GM19351 (cell line): Measurements from ENCODE around the gene SPDYE3.
"Not testable (repeated sequence)": the region's sequence is repeated elsewhere in the genome, so short reads cannot be mapped to it uniquely, and the experiment has no call there.

Experiments
- ATAC-seq: cut with Tn5 transposase; IDR thresholded peaks from one replicate; pipeline ENCODE4 v1.9.1; 2021; ENCODE audit warnings: mild to moderate bottlenecking, moderate library complexity; ENCODE audit not compliant: unreplicated experiment

SPDYE3 gene

DNA sequence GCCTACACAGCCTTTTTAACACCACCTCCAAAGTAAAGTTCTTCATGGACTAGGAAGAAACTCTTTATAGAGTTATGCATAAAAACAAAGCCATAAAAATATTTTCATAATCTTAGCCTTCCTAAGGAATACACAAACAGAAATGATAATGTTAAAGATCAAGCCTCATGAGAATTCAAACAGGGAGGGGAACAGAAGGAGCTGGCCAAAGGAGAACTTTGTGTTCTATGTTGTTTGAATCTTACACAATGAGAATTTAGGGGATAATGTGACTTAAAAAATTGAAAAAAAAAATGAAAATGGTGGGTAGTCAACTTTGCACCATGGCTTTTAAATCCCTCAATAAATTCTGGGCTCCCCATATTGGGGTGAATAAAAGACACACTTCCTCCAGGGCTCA, 41.3 kb downstream of the SPDYE3 start:
- no peak for ATAC-seq

DNA sequence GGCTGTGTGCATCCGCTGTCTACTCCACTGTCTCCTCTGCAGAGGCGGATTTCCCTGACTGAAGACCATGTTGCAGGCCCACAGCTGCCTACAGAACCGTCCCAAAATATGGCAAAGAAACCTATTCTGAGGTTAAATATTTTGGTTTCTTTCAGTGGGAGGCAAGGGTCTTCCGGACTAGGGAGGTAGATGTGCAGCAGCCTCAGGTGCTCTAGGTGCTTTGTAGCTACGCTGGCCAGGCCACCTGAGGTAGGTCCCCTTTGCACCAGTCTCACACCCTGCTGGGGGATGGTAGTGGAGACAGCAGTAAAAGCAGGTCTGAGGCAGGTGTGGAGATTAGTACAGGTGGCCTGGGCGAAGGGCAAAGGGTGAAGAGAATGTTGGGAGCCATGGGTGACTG, 42.3 kb downstream of the SPDYE3 start:
- ATAC-seq: no peak

DNA sequence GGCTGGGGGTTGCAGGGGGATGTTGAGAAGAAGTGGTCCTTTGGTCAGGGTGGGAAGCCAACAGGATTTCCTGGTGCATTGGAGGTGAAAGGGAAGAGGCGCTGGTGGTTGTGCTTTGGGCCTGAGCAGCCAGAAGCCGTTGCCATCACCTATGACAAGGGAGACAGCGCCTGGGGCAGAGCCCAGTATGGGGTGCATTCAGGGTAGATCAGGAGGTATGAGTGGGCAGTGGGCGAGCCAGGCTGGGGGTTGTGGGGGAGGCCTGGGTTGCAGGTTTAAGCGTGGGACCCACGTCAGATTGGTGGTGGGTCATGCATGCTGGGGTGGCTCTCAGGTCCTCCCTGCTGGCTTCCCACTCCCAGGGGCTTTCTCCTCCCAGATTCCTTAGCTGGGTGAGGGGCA, 44.2 kb downstream of the SPDYE3 start:
- no peak for ATAC-seq

DNA sequence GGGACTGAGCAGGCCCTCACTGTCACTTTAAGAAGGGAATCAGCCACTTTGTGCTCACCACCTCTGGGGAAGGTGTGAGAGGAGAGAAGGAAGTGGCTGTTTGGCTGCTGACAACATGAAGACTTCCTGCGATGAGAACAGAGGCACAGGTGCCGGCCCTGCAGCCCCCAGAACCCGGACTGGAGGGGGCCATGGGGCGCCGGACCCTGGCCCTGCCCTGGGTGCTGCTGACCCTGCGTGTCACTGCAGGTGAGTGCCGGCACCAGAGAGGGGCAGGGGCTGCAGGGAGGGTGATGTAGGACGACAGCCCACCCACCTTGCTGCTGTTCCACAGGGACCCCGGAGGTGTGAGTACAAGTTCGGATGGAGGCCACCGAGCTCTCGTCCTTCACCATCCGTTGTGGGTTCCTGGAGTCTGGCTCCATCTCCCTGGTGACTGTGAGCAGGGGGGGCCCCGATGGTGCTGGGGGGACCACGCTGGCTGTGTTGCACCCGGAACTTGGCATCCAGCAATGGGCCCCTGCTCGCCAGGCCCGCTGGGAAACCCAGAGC, 44.8 kb downstream of the SPDYE3 start:
- ATAC-seq: not testable (repeated sequence)

DNA sequence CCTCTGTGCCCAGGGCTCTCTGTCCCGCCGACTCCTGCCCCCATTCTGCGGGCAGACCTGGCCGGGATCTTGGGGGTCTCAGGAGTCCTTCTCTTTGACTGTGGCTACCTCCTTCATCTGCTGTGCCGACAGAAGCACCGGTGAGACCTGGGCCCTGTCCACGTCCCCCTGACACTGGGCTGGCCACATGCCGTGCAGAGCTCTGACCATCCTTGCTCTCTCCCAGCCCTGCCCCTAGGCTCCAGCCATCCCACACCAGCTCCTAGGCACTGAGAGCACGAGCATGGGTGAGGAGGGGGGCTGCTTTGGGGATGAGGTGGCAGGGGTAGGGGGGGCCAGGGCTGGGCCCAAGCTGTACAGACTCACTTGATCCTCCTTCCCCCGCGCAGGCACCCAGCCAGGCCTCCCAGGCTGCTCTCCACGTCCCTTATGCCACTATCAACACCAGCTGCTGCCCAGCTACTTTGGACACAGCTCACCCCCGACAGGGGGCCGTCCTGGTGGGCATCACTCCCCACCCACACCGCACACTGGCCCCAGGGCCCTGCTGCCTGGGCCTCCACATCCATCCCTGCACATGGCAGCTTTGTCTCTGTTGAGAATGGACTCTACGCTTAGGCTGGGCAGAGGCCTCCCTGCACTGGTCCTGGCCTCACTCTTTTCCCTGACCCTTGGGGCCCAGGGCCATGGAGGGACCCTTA, 45.6 kb downstream of the SPDYE3 start:
- ATAC-seq: no peak

DNA sequence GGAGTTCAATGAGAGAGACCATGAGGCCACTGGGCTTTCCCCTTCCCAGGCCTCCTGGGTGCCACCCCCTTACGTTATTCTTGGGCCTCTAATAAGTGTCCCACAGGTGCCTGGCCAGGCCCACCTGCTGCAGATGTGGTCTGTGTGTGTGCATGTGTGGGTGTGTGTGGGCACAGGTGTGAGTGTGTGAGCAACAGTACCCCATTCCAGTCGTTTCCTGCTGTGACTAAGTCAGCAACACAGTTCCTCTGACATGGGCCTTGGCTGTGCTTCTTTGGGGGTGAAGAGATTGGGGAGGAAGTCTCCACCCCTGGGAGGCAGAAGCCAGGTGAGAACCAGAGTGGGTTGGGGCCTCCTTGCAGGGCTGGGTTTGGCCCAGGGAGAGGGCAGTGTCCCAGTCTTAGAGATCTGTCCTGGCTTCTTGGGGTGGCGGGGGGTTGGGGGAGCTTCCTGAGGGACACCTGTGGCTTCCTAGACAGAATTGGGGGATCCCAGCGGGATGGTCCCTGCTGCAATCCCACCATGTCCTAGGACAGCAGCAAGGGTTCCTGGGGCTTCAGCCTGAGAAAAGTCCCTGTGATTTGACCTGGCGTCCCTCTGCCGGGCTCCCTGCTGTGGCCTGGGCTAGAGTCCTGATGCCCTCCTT, 46.3 kb downstream of the SPDYE3 start:
- ATAC-seq: no peak

DNA sequence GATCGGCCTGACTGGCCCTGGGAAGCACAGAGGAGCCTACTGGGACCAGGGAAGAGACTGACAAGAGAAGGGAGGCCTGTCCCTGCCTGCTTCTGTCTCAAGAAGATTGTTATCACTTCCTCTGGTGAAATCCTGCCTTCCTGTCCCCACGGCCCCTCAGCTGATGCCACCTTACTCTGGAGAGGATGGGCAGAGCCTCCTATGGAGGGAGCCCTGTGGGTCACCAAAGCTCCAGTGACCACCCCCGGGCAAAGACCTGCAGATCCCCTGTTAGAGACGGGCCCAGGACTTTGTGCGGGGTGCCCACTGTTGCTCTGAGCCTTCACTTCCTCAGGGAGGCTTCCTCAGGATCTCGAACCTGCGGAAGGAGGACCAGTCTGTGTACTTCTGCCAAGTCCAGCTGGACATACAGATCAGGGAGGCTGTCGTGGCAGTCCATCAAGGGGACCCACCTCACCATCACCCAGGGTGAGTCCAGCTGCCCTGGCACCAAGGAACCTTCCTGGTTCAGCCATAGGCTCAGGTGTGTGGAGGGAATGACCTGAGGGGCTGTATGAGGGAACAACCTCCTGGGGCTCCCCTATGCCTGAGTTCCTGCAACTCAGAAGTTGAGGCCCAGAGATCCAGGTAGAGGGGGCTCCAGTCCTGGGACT, 49.0 kb downstream of the SPDYE3 start:
- no peak for ATAC-seq

DNA sequence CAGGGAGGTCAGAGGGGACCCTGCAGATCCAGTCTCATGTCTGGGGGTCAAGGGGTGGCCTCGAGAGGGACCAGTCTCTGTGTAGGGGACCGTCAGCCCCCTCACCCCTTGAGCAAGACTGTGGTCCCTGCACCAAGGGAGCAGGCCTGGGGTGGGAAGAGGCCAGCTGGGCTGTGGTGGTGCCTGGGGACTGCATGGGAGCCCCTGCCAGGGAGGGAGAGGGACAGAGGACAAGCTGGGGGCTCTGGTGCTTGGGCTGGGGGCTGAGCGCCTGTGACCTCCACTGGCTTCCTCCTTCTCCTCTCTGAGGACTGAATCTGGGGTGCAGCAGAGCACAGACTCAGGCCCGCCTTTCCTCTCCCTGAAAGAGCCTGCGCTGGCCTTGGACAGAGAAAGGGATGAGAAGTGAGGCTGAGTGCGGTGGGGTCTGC, 49.6 kb downstream of the SPDYE3 start:
- no peak for ATAC-seq

DNA sequence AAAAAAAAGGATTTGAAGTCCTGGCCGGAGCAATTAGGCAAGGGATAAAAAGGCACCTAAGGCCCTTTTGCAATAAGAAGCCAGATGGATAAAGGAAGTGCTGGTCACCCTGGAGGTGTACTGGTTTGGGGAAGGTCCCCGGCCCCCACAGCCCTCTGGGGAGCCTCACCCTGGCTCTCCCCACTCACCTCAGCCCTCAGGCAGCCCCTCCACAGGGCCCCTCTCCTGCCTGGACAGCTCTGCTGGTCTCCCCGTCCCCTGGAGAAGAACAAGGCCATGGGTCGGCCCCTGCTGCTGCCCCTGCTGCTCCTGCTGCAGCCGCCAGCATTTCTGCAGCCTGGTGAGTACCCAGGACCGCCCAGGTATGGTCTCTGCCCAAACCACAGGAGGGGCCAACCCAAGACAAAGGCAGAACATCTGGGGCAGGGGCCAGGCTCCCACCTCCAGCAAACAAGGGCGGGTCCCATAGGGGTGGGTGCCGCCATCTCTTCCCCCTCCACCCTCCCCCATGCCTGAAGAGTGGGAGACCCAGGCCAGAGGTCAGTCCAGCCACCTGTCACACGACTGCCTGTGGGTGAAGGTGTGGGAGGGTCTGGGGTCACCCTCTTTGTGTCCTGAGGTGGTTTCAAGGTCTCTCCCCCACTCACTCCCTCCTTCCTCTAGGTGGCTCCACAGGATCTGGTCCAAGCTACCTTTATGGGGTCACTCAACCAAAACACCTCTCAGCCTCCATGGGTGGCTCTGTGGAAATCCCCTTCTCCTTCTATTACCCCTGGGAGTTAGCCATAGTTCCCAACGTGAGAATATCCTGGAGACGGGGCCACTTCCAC, 50.7 kb downstream of the SPDYE3 start, which contains the start of gene PILRB:
Gene PILRB, plus strand, starts transcription at position 91 of the 830 bp plus-strand sequence. Its CDS starts 186 bp downstream, at position 277.
- no peak for ATAC-seq

DNA sequence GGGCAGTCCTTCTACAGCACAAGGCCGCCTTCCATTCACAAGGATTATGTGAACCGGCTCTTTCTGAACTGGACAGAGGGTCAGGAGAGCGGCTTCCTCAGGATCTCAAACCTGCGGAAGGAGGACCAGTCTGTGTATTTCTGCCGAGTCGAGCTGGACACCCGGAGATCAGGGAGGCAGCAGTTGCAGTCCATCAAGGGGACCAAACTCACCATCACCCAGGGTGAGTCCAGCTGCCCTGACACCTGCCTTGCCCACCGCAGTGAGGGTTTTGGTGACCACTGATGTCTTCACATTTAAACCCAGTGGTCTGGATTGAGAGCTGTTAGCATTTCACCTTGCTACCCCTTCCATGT, 51.3 kb downstream of the SPDYE3 start:
- no peak for ATAC-seq

DNA sequence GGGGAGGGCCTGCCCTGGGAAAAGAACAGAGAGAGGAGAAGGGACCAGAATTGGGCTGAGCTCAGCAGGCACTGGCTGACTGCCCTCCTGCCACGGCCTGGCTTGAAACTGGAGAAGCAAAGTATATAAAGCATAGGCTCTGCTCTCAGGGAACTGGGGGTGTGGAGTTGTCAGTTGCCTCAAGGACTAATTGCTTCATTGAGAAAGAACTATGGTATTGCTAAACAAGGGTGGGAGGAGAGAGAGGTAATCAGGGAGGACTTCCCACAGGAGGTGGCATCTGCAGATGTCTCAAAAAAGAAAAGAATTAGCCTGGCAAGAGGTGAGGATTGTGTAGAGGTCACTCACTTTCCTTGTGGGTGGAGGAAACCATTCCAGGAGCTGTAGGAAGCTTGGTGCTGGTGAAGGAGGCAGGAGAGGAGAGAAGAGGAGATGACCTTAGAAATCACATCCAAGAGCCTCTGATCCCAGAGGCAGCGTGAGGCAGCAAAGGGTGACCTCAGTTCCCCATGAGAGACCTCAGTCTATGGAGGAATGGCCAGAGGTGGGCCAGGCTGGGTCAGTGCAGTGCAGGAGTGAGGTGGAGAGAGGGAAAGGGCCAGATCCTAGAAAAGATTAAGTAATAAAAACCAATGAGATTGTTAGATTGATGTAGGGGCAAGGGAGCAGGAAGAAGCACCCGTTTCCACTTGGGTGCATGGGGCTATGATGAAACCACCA, 52.8 kb downstream of the SPDYE3 start:
- no peak for ATAC-seq

DNA sequence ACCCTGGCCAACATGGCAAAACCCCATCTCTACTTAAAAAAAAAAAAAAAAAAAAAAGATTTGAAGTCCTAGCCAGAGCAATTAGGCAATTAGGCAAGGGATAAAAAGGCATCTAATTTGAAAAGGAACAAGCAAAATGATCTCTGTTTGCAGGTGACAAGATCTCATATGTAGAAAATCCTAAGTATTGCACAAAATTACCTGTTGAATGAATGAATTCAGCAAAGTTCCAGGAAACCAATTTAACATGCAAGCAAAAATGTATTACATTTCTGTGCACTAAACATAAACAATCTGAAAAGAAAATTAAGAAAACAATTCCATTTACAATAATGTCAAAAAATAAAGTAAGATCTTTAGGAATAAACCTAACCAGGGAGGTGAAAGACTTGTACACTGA, 55.6 kb downstream of the SPDYE3 start:
- ATAC-seq: no peak

DNA sequence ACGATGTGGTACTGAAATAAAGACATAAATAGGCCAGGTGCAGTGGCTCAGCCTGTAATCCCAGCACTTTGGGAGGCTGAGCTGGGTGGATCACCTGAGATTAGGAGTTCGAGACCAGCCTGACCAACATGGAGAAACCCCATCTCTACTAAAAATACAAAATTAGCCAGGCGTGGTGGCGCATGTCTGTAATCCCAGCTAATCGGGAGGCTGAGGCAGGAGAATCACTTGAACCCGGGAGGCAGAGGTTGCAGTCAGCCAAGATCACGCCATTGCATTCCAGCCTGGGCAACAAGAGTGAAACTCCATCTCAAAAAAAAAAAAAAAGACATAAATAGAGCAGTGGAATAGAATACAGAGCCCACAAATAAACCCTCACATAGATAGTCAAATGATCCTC, 56.3 kb downstream of the SPDYE3 start:
- not testable (repeated sequence) for ATAC-seq

DNA sequence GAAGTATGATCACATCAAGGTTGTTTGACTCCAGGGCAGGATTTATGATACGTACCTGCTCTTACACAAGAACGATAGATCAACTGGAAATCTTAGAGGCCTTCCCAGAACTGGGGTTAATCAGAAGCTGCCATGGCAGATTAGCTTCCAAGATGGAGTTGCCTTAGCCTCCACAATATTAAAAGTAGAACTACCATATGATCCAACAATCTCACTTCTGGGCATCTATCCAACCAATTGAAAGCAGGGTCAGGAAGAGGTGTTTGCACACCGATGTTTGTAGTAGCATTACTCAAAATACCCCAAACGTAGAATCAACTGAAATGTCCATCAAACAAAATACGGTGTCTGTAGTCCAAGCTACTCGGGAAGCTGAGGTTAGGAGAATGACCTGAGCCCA, 57.0 kb downstream of the SPDYE3 start:
- no peak for ATAC-seq

DNA sequence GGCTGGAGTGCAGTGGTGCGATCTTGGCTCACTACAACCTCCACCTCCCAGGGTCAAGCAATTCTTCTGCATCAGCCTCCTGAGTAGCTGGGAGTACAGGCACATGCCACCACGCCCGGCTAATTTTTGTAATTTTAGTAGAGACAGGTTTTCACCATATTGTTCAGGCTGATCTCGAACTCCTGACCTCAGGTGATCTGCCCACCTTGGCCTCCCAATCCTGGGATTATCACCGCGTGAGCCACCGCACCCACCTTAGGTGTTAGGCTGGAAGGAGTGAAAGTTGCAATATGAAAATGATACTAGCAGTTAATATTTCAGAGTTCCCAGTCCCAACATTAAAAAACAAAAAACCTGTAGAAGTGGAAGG, 58.5 kb downstream of the SPDYE3 start:
- ATAC-seq: not testable (repeated sequence)

DNA sequence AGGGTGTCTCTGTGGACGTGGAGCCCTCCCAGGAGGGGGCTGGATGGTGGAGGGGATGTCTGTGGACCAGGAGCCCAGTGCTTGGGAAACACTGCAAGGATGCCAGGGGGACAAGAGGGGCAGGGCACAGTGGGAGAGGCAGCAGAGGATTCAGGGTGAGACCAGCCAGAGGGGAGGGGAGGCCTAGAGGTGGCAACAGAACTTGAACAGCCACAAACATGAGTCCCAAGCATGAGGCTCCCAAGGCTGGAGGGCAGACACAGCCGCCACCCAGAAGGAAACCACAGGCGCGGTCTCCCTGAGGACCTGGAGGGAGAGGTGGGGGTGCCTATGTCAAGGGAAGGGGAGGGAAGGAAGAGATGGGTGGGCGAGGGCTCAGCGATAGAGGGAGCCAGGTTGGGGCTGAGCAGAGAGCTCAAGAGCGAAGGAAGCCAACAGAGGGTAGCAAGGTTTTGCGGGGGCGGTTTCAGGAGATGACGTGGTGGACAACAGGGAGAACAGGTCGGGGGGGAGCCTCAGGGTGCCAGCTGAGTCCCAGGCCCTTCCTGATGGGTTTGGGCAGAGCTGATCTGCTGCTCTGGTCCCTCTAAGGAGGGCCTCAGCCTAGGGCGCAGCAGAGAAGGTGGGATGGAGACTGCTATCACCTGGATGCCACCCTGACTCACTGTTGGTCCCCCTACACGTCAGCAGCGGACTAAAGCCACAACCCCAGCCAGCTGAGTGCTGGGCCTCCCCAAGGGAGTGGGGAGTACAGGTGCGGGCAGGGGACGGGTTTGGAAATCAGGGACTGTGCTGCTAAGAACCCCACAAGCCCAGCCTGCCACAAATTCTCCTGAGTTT, 59.1 kb downstream of the SPDYE3 start:
- ATAC-seq: no peak

DNA sequence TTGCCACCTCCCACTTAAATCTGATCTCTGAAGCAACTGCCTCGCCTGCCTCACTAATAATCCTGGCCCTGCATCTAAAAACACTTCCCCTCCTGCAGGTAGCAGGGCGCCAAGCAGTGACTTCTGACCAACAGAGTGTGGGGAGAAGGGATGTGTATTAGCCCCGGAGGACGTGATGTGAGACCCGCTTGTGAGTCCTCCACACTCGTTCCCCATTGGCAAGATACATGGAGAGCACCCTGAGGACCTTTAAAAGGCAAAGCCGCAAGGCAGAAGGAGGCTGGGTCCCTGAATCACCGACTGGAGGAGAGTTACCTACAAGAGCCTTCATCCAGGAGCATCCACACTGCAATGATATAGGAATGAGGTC, 59.7 kb downstream of the SPDYE3 start:
- ATAC-seq: no peak

DNA sequence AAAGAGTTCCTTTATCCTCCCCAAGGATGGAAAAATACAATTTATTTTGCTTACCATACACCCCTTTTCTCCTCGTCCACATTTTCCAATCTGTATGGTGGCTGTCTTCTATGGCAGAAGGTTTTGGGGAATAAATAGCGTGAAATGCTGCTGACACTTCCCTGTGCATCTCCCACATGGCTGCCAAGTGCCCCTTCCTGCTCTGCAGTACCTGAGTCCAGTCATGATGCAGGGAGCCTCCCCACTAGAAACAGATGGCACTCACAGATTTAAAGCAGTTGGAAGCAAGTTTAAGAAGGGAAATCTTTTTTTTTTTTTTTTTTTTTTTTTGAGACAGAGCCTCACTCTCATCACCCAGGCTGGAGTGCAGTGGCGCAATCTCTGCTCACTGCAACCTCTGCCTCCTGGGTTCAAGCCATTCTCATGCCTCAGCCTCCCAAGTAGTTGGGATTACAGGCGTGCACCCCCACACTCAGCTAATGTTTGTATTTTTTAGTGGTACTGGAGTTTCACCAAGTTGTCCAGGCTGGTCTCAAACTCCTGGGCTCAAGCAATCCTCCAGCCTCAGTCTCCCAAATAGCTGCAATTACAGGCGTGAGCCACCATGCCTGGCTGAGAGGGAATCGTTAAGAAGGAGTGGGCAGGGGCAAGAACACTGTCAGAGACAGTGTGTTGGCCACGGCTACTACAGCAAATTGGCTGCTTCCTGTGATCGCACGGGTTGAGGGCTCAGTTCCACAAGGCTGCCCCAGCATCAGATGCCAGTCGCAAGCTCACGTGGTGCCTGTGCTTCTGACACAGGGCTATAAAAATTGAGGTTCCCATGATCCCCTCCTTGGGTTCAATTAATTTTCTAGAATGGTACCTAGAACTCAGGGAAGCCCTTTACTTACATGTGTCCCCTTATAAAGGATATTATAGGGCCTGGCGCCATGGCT, 60.4 kb downstream of the SPDYE3 start:
- no peak for ATAC-seq
